Mesenchymal stem cell (in vitro differentiated cells and primary cell): Measurements from ENCODE around the gene DIRAS1.

Experiments used
- DNase-seq: peaks from one replicate; pipeline ENCODE4 v3.0.0-alpha.2; 2013
- H2AFZ ChIP-seq: one replicate; pipeline ENCODE4 v1.6.1; 2013; ENCODE audit warnings: low read depth, mild to moderate bottlenecking, control low read depth, inconsistent platforms, low read length, moderate library complexity
- H2AK5ac ChIP-seq: 2 replicates; pipeline ENCODE4 v1.6.1; 2013; ENCODE audit warnings: low read length, moderate library complexity, mild to moderate bottlenecking, inconsistent platforms; ENCODE audit not compliant: severe bottlenecking
- H2BK120ac ChIP-seq: one replicate; pipeline ENCODE4 v1.6.1; 2013; ENCODE audit warnings: low read depth, mild to moderate bottlenecking, inconsistent platforms, low read length, moderate library complexity
- H2BK12ac ChIP-seq, 2 experiments: one replicate each; pipeline ENCODE4 v1.6.1; 2013; ENCODE audit warnings: inconsistent platforms in 2 of 2, low read length in 2 of 2, mild to moderate bottlenecking in 2 of 2, moderate library complexity in 2 of 2, control low read depth in 1 of 2
- H2BK15ac ChIP-seq: one replicate; pipeline ENCODE4 v1.6.1; 2013; ENCODE audit warnings: mild to moderate bottlenecking, low read depth, inconsistent platforms; ENCODE audit not compliant: poor library complexity, severe bottlenecking
- H2BK5ac ChIP-seq: 2 replicates; pipeline ENCODE4 v1.6.1; 2013; ENCODE audit warnings: low read depth, mild to moderate bottlenecking, low read length, control low read depth, inconsistent platforms; ENCODE audit not compliant: poor library complexity, severe bottlenecking
- H3K14ac ChIP-seq, 2 experiments: one replicate each; pipeline ENCODE4 v1.6.1; 2013; ENCODE audit warnings: inconsistent platforms in 2 of 2, low read length in 2 of 2, control low read depth in 1 of 2, mild to moderate bottlenecking in 1 of 2, moderate library complexity in 1 of 2
- H3K18ac ChIP-seq, 2 experiments: one replicate each; pipeline ENCODE4 v1.6.1; 2013; ENCODE audit warnings: inconsistent platforms in 2 of 2, low read length in 2 of 2, control low read depth in 1 of 2, low read depth in 1 of 2, mild to moderate bottlenecking in 1 of 2
- H3K23ac ChIP-seq, 2 experiments: one replicate each; pipeline ENCODE4 v1.6.1; 2013; ENCODE audit warnings: inconsistent platforms in 2 of 2, low read length in 2 of 2, mild to moderate bottlenecking in 2 of 2, moderate library complexity in 2 of 2, control low read depth in 1 of 2
- H3K27ac ChIP-seq: 2 replicates; pipeline ENCODE4 v1.5.1; 2013; ENCODE audit warnings: mild to moderate bottlenecking, moderate library complexity, low read length, control low read depth, inconsistent platforms; ENCODE audit not compliant: poor library complexity, severe bottlenecking
- H3K27me3 ChIP-seq, 2 experiments: 2 replicates each; pipeline versions ENCODE4 v1.6.1 to v1.7.0; 2013; ENCODE audit warnings: low read length in 2 of 2, mild to moderate bottlenecking in 2 of 2, moderate library complexity in 2 of 2, control low read depth in 1 of 2, inconsistent platforms in 1 of 2; ENCODE audit not compliant: control insufficient read depth in 1 of 2, insufficient read depth in 1 of 2
- H3K36me3 ChIP-seq, 2 experiments: 2 replicates each; pipeline versions ENCODE4 v1.6.1 to v1.7.0; 2013; ENCODE audit warnings: low read length in 2 of 2, control low read depth in 1 of 2, inconsistent platforms in 1 of 2, low read depth in 1 of 2, mild to moderate bottlenecking in 1 of 2; ENCODE audit not compliant: insufficient read depth in 2 of 2, control insufficient read depth in 1 of 2
- H3K4ac ChIP-seq, 2 experiments: one replicate each; pipeline ENCODE4 v1.6.1; 2013; ENCODE audit warnings: inconsistent platforms in 2 of 2, low read length in 2 of 2, mild to moderate bottlenecking in 2 of 2, moderate library complexity in 2 of 2, control low read depth in 1 of 2, low read depth in 1 of 2
- H3K4me1 ChIP-seq: 2 replicates; pipeline ENCODE4 v1.6.1; 2013; ENCODE audit warnings: low read depth, low read length, control low read depth; ENCODE audit not compliant: control insufficient read depth, insufficient read depth
- H3K4me2 ChIP-seq: 2 replicates; pipeline ENCODE4 v1.6.1; 2013; ENCODE audit warnings: low read length, mild to moderate bottlenecking, inconsistent platforms; ENCODE audit not compliant: poor library complexity, severe bottlenecking
- H3K4me3 ChIP-seq, 2 experiments: 2 replicates each; pipeline versions ENCODE4 v1.5.1 to v1.7.0; 2013; ENCODE audit warnings: low read length in 2 of 2, mild to moderate bottlenecking in 2 of 2, control low read depth in 1 of 2, low read depth in 1 of 2; ENCODE audit not compliant: insufficient read depth in 1 of 2
- H3K79me1 ChIP-seq: replicated peaks from 2 replicates; pipeline ENCODE4 v1.6.1; 2013; ENCODE audit warnings: mild to moderate bottlenecking, control low read depth, low read length, inconsistent platforms; ENCODE audit not compliant: poor library complexity, severe bottlenecking
- H3K9ac ChIP-seq: 2 replicates; pipeline ENCODE4 v1.7.0; 2013; ENCODE audit warnings: mild to moderate bottlenecking, low read length, moderate library complexity
- H3K9me3 ChIP-seq: 2 replicates; pipeline ENCODE4 v1.7.0; 2013; ENCODE audit warnings: mild to moderate bottlenecking, low read length; ENCODE audit not compliant: control insufficient read depth
- H4K8ac ChIP-seq: one replicate; pipeline ENCODE4 v1.6.1; 2013; ENCODE audit warnings: inconsistent platforms, mild to moderate bottlenecking, low read length, moderate library complexity
- H4K91ac ChIP-seq: one replicate; pipeline ENCODE4 v1.6.1; 2013; ENCODE audit warnings: mild to moderate bottlenecking, low read length, inconsistent platforms
- WGBS: methylation state at CpG from one replicate; pipeline ENCODE4 v1.1.7; 2013; ENCODE audit warnings: mixed read lengths; 5-methylcytosine and 5-hydroxymethylcytosine counted together

DIRAS1 gene

GRCh38 chr19:2678044-2678671 lies 43.0 kb downstream of the DIRAS1 start:
- Histone ChIP-seq H3K79me1 (no peaks in the 10 kb centered on the region), H2AFZ (no peak overlapping the region), H2BK120ac (no peak overlapping the region), H3K9me3 (no peaks in the 10 kb centered on the region), H3K27ac (no peak overlapping the region), H3K4me3 (no peak overlapping the region), H4K91ac (no peak overlapping the region), H3K4me1 (no peaks in the 10 kb centered on the region), H4K8ac (no peak overlapping the region), H3K23ac (no peak overlapping the region), H2BK12ac (no peak overlapping the region), H2BK5ac (no peak overlapping the region), H3K14ac (no peak overlapping the region), H3K4me2 (no peak overlapping the region), H3K27me3 (peaks cover 27 to 56% of the 10 kb centered on the region in 2 experiments), H3K36me3 (no peaks in the 10 kb centered on the region), H2BK15ac (no peak overlapping the region), H3K4ac (no peak overlapping the region), H3K9ac (no peak overlapping the region), H2AK5ac (no peak overlapping the region), H3K18ac (no peak overlapping the region)
- DNase-seq, result no peak
- WGBS, result 87% methylated on average over 8 of the region's 8 CpGs

- H3K79me1 ChIP-seq, result no peaks in the 10 kb centered on the region
- H2BK12ac ChIP-seq, result no peak overlapping the region
- H4K91ac ChIP-seq, result no peak overlapping the region
- H3K4me1 ChIP-seq, result no peaks in the 10 kb centered on the region
- no peaks in the 10 kb centered on the region for H3K36me3 ChIP-seq
- no peak overlapping the region for H2BK120ac ChIP-seq
- no peak overlapping the region for H3K4me2 ChIP-seq
- WGBS, result 74% methylated on average over 12 of the region's 12 CpGs
- no peak overlapping the region for H2AK5ac ChIP-seq
- H3K9me3 ChIP-seq, result no peaks in the 10 kb centered on the region
- no peak overlapping the region for H2BK5ac ChIP-seq
- no peak overlapping the region for H2BK15ac ChIP-seq
- no peak overlapping the region for H3K4me3 ChIP-seq
- H3K23ac ChIP-seq, result no peak overlapping the region
- no peak overlapping the region for H3K4ac ChIP-seq
- no peak for DNase-seq
- no peak overlapping the region for H3K18ac ChIP-seq
- no peak overlapping the region for H2AFZ ChIP-seq
- peaks cover 27 to 56% of the 10 kb centered on the region in 2 experiments for H3K27me3 ChIP-seq
- no peak overlapping the region for H3K27ac ChIP-seq
- H3K14ac ChIP-seq, result no peak overlapping the region
- H4K8ac ChIP-seq, result no peak overlapping the region
- H3K9ac ChIP-seq, result no peak overlapping the region
Observed at GRCh38 chr19:2676823-2677222, 44.3 kb downstream of the DIRAS1 start.

GRCh38 chr19:2675892-2676291 lies 45.3 kb downstream of the DIRAS1 start:
- Histone ChIP-seq H3K23ac (no peak overlapping the region), H2AK5ac (no peak overlapping the region), H3K4ac (no peak overlapping the region), H2BK5ac (no peak overlapping the region), H3K14ac (no peak overlapping the region), H3K27ac (no peak overlapping the region), H4K91ac (no peak overlapping the region), H3K27me3 (peaks cover 27 to 59% of the 10 kb centered on the region in 2 experiments), H3K18ac (no peak overlapping the region), H2BK120ac (no peak overlapping the region), H3K9me3 (no peaks in the 10 kb centered on the region), H4K8ac (no peak overlapping the region), H3K79me1 (no peaks in the 10 kb centered on the region), H3K4me3 (no peak overlapping the region), H3K4me1 (no peaks in the 10 kb centered on the region), H3K4me2 (no peak overlapping the region), H3K36me3 (no peaks in the 10 kb centered on the region), H3K9ac (no peak overlapping the region), H2BK15ac (no peak overlapping the region), H2AFZ (no peak overlapping the region), H2BK12ac (no peak overlapping the region)
- WGBS, result 78% methylated on average over 11 of the region's 11 CpGs
- DNase-seq, result no peak

GRCh38 chr19:2670217-2670616 lies 51.0 kb downstream of the DIRAS1 start:
- no peak overlapping the region for H2AFZ ChIP-seq
- peaks cover 15 to 29% of the 10 kb centered on the region in 2 experiments for H3K27me3 ChIP-seq
- no peak overlapping the region for H3K4me2 ChIP-seq
- H2BK120ac ChIP-seq, result no peak overlapping the region
- H4K8ac ChIP-seq, result no peak overlapping the region
- H3K9me3 ChIP-seq, result no peaks in the 10 kb centered on the region
- no peaks in the 10 kb centered on the region for H3K36me3 ChIP-seq
- H3K18ac ChIP-seq, result no peak overlapping the region
- no peak for DNase-seq
- H3K4me1 ChIP-seq, result peaks cover 2% of the 10 kb centered on the region
- no peak overlapping the region for H3K9ac ChIP-seq
- no peak overlapping the region for H2BK5ac ChIP-seq
- no peak overlapping the region for H3K14ac ChIP-seq
- no peak overlapping the region for H3K23ac ChIP-seq
- no peak overlapping the region for H2BK15ac ChIP-seq
- H3K4ac ChIP-seq, result no peak overlapping the region
- no peak overlapping the region for H2BK12ac ChIP-seq
- H3K4me3 ChIP-seq, result no peak overlapping the region
- WGBS, result 67% methylated on average over 16 of the region's 16 CpGs
- peak overlapping the region; percentile 12 for H4K91ac ChIP-seq
- no peaks in the 10 kb centered on the region for H3K79me1 ChIP-seq
- H2AK5ac ChIP-seq, result no peak overlapping the region
- H3K27ac ChIP-seq, result no peak overlapping the region
